Left ventricle myocardium inferior (tissue), 1 donor: ENCODE results near the gene FGF12. TPM values are rescaled to one million over a fixed set of nuclear protein-coding genes. Genes with fewer than 3 reads are reported as not detected.

ENCODE experiments used
- DNase-seq: peaks from one replicate; pipeline ENCODE4 v3.0.0-alpha.2; 2020
- H3K27ac ChIP-seq: fragments of 200-600 bp; replicated peaks from 2 replicates; pipeline ENCODE4 v1.8.0; 2021
- H3K27me3 ChIP-seq: fragments of 200-600 bp; 2 replicates; pipeline ENCODE4 v1.8.0; 2021; ENCODE audit warnings: low read depth
- H3K36me3 ChIP-seq: fragments of 200-600 bp; 2 replicates; pipeline ENCODE4 v1.8.0; 2021
- H3K4me1 ChIP-seq: fragments of 200-600 bp; 2 replicates; pipeline ENCODE4 v1.8.0; 2021
- H3K4me3 ChIP-seq: fragments of 200-600 bp; 2 replicates; pipeline ENCODE4 v1.8.0; 2021; ENCODE audit warnings: mild to moderate bottlenecking, moderate library complexity
- H3K9me3 ChIP-seq: fragments of 200-600 bp; replicated peaks from 2 replicates; pipeline ENCODE4 v1.8.0; 2021
- intact Hi-C: fragments of 100-400 bp; cut with micrococcal nuclease; formaldehyde crosslinking; loops from one replicate; pipeline ENCODE4 v1.11.0; 2022
- total RNA-seq: library from RNA; stranded (reverse); fragmentation: NEBNext Ultra II Directional; extraction: Animal tissue kit (Norgen Biotek cat#: 25700); gene quantifications from one replicate; pipeline ENCODE4 v1.2.1, GENCODE V29; 2021
- TF ChIP-seq, protein P1 (sequence below): fragments of 200-600 bp; IDR thresholded peaks from 2 replicates; pipeline ENCODE4 v1.8.0; 2021; ENCODE audit warnings: antibody characterized with exemption, mild to moderate bottlenecking, borderline replicate concordance
- donor health status: DM: no; HTN: yes; CAD: no; lungs with severe emphysema.

FGF12 gene
- total RNA-seq, 1 donor from 2014 or later, result 325 TPM

DNA sequence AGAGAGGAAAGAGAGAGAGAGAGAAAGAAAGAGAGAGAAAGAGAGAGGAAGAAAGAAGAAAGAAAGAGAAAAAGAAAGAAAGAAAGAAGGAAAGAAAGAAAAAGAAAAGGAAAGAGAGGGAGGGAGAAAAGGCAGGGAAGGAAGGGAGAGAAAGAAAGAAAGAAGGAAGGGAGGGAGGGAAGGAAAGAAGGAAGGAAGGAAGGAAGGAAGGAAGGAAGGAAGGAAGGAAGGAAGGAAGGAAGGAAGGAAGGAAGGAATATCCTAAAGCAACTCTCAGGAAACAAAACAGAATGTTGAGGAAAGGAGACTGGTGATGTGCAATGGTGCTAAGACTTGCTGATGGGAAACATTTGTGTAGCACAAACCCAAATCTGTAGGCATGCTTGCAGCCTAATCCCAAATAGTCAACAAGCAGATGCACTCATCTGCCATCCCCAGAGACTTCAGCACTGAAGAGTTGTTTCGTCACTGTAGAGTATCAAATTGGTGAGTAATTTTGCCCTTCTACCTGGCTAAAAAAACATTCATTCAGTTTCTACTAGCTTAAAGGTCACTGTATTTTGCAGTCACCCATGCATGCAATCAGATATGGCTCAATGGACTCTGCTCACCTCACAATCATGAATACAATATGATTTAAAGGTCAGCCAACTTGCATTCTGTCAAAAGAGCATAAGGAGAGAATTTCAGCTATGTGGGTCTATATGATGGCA, 480.3 kb downstream of the FGF12 start:
- no peak overlapping the region for H3K27ac ChIP-seq
- no peaks in the 10 kb centered on the region for H3K9me3 ChIP-seq
- no peaks in the 10 kb centered on the region for H3K27me3 ChIP-seq
- no peaks in the 10 kb centered on the region for H3K36me3 ChIP-seq
- intact Hi-C loops, result no loop called here
- peaks cover 22% of the 10 kb centered on the region for H3K4me1 ChIP-seq
- DNase-seq, result no peak
- H3K4me3 ChIP-seq, result no peak overlapping the region
- TF ChIP-seq, protein P1, sequence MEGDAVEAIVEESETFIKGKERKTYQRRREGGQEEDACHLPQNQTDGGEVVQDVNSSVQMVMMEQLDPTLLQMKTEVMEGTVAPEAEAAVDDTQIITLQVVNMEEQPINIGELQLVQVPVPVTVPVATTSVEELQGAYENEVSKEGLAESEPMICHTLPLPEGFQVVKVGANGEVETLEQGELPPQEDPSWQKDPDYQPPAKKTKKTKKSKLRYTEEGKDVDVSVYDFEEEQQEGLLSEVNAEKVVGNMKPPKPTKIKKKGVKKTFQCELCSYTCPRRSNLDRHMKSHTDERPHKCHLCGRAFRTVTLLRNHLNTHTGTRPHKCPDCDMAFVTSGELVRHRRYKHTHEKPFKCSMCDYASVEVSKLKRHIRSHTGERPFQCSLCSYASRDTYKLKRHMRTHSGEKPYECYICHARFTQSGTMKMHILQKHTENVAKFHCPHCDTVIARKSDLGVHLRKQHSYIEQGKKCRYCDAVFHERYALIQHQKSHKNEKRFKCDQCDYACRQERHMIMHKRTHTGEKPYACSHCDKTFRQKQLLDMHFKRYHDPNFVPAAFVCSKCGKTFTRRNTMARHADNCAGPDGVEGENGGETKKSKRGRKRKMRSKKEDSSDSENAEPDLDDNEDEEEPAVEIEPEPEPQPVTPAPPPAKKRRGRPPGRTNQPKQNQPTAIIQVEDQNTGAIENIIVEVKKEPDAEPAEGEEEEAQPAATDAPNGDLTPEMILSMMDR, result no peak

DNA sequence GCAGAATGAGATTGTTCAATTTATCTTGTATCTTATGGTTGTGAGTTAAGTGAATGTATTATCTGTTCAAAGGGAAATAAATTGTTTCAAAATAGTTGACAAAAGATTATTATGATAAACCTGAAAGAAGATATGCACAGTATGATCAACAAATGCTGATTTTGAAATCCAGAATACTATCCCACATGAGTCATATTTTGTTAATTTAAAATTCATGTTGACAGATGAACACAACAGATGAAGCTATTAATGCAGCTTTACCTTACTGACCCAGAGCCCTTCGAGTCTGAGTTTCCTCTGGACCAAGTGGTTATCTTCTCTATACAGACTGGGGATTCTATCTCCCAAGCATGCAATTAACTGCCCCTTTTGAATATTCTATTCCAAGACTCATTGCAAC, 482.8 kb downstream of the FGF12 start:
- no peaks in the 10 kb centered on the region for H3K9me3 ChIP-seq
- intact Hi-C loops, result no loop called here
- peaks cover 18% of the 10 kb centered on the region for H3K4me1 ChIP-seq
- no peak for DNase-seq
- no peak overlapping the region for H3K4me3 ChIP-seq
- TF ChIP-seq, protein P1, result no peak
- H3K27ac ChIP-seq, result no peak overlapping the region
- H3K27me3 ChIP-seq, result no peaks in the 10 kb centered on the region
- no peaks in the 10 kb centered on the region for H3K36me3 ChIP-seq

DNA sequence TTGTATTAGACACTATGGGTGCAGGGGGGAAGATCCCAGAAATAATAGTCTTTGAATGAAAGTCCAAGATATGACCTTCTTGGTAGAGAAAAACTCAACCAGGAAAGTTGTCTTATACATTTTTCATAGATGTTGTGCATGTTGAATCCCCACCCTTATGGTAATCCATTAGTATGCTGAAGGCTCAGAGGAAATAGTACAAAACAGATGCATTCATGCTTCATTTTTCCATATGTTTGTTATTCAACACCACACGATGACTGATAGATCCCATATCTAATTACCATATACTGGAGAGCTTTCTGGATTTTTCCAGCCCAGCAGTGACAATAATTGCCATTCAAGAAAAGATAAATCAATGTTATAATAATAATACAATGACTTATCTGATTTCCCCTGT, 487.4 kb downstream of the FGF12 start:
- no peak for DNase-seq
- no peaks in the 10 kb centered on the region for H3K9me3 ChIP-seq
- H3K36me3 ChIP-seq, result no peaks in the 10 kb centered on the region
- no peak overlapping the region for H3K27ac ChIP-seq
- TF ChIP-seq, protein P1, result no peak
- no peak overlapping the region for H3K4me3 ChIP-seq
- H3K4me1 ChIP-seq, result no peaks in the 10 kb centered on the region
- intact Hi-C loops, result no loop called here
- H3K27me3 ChIP-seq, result no peaks in the 10 kb centered on the region

DNA sequence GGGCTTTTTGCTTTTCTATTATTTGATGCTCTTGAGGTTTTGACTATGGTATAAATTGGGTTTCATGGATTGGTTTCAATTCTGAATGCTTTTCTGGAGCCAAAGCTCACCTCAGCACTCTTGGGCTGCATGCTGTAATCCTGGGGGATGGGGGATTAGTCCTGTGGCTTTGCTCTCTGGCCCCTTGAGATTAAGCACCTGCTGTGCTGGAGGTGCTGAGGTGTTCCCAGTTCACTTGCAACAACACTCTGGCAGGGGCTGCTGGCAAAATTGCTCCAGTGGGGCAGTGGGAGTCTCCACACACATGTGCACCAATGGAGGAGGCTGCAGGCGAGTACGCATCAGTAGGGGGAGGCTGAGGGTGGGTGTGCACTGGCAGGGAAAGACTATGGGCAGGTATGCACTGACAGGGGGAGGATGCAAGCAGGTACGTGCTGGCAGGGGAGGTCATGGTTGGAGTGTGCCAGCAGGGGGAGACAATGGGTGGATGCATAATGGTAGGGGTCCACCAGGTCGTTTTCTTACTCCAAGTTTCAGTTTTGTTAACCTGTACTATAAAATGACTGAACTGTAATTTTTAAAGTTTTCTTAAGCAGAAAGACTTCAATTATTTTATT, 489.2 kb downstream of the FGF12 start:
- H3K4me3 ChIP-seq, result no peak overlapping the region
- no peaks in the 10 kb centered on the region for H3K9me3 ChIP-seq
- no peak overlapping the region for H3K27ac ChIP-seq
- no peaks in the 10 kb centered on the region for H3K4me1 ChIP-seq
- no peaks in the 10 kb centered on the region for H3K36me3 ChIP-seq
- no peak for DNase-seq
- intact Hi-C loops, result no loop called here
- no peaks in the 10 kb centered on the region for H3K27me3 ChIP-seq
- TF ChIP-seq, protein P1, result no peak

DNA sequence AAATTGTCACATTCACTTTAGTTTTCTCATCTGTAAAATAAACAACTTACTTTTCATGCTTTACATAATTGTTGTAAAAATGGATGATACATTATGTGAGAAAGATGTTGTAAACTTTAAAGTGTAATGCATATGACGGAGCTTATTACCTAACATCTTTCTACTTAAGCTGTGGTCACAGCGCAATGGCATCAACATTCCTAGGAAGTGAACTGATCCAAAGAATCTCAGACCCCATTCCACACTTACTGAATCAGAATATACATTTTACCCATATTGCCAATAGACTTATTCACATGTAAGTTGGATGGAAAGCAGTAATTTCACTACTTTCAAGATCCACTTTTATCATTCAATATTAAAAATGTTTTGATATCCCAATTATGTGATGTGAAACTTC, 497.5 kb downstream of the FGF12 start:
- no peaks in the 10 kb centered on the region for H3K36me3 ChIP-seq
- no peak for DNase-seq
- H3K27ac ChIP-seq, result no peak overlapping the region
- no peak overlapping the region for H3K4me3 ChIP-seq
- H3K27me3 ChIP-seq, result no peaks in the 10 kb centered on the region
- H3K4me1 ChIP-seq, result peaks cover 9% of the 10 kb centered on the region
- H3K9me3 ChIP-seq, result no peaks in the 10 kb centered on the region
- intact Hi-C loops, result no loop called here
- TF ChIP-seq, protein P1, result no peak
